H9 (cell line): ENCODE results near the gene TMEM145. TPM values are rescaled to one million over a fixed set of nuclear protein-coding genes. Genes with fewer than 3 reads are reported as not detected.

Experiments
- DNase-seq: peaks from one replicate; pipeline ENCODE4 v3.0.0-alpha.2; 2017
- H2AFZ ChIP-seq: one replicate; pipeline ENCODE4 v1.6.1; 2013; ENCODE audit warnings: mild to moderate bottlenecking, low read length, control low read depth, moderate library complexity
- H2AK5ac ChIP-seq: 2 replicates; pipeline ENCODE4 v1.6.1; 2013; ENCODE audit warnings: low read length, control low read depth, mixed read lengths; ENCODE audit not compliant: insufficient read length
- H2BK120ac ChIP-seq: one replicate; pipeline ENCODE4 v1.6.1; 2013; ENCODE audit warnings: low read depth, mild to moderate bottlenecking, low read length, control low read depth, inconsistent platforms; ENCODE audit not compliant: poor library complexity, severe bottlenecking
- H2BK12ac ChIP-seq: 2 replicates; pipeline ENCODE4 v1.6.1; 2013; ENCODE audit warnings: low read length, control low read depth, mixed read lengths, low read depth; ENCODE audit not compliant: insufficient read length
- H2BK15ac ChIP-seq: 2 replicates; pipeline ENCODE4 v1.6.1; 2013; ENCODE audit warnings: low read depth, low read length, control low read depth
- H2BK20ac ChIP-seq: one replicate; pipeline ENCODE4 v1.6.1; 2013; ENCODE audit warnings: low read depth, mild to moderate bottlenecking, low read length, control low read depth, inconsistent platforms; ENCODE audit not compliant: poor library complexity, severe bottlenecking
- H2BK5ac ChIP-seq: 2 replicates; pipeline ENCODE4 v1.6.1; 2013; ENCODE audit warnings: low read length, control low read depth, mixed read lengths; ENCODE audit not compliant: insufficient read length
- H3K14ac ChIP-seq: 2 replicates; pipeline ENCODE4 v1.6.1; 2013; ENCODE audit warnings: low read length, control low read depth; ENCODE audit not compliant: insufficient read depth
- H3K18ac ChIP-seq: 2 replicates; pipeline ENCODE4 v1.6.1; 2013; ENCODE audit warnings: low read depth, mild to moderate bottlenecking, mixed read lengths, low read length, control low read depth; ENCODE audit not compliant: insufficient read length
- H3K23ac ChIP-seq: 2 replicates; pipeline ENCODE4 v1.6.1; 2013; ENCODE audit warnings: low read length, control low read depth, mixed read lengths, low read depth; ENCODE audit not compliant: insufficient read length
- H3K23me2 ChIP-seq: 2 replicates; pipeline ENCODE4 v1.6.1; 2013; ENCODE audit warnings: low read depth, mild to moderate bottlenecking, mixed read lengths, low read length, control low read depth; ENCODE audit not compliant: insufficient read length, poor library complexity, severe bottlenecking
- H3K27ac ChIP-seq: 2 replicates; pipeline ENCODE4 v1.5.1; 2013; ENCODE audit warnings: low read length, control low read depth, mixed read lengths, low read depth; ENCODE audit not compliant: insufficient read length
- H3K27me3 ChIP-seq: 2 replicates; pipeline ENCODE4 v1.6.1; 2013; ENCODE audit warnings: low read length, control low read depth, inconsistent platforms; ENCODE audit not compliant: insufficient read depth
- H3K4ac ChIP-seq: 2 replicates; pipeline ENCODE4 v1.6.1; 2013; ENCODE audit warnings: low read depth, mild to moderate bottlenecking, control low read depth, inconsistent platforms, low read length, moderate library complexity
- H3K4me1 ChIP-seq: 2 replicates; pipeline ENCODE4 v1.6.1; 2013; ENCODE audit warnings: low read length, control low read depth, inconsistent platforms; ENCODE audit not compliant: insufficient read depth
- H3K4me2 ChIP-seq: 2 replicates; pipeline ENCODE4 v1.6.1; 2013; ENCODE audit warnings: low read length, control low read depth, mixed read lengths; ENCODE audit not compliant: insufficient read length, insufficient read depth
- H3K56ac ChIP-seq: 2 replicates; pipeline ENCODE4 v1.6.1; 2013; ENCODE audit warnings: low read depth, mild to moderate bottlenecking, mixed read lengths, low read length, control low read depth; ENCODE audit not compliant: insufficient read length
- H3K79me1 ChIP-seq: 2 replicates; pipeline ENCODE4 v1.6.1; 2013; ENCODE audit warnings: low read depth, mild to moderate bottlenecking, moderate library complexity, low read length, control low read depth, inconsistent platforms; ENCODE audit not compliant: insufficient read depth, poor library complexity, severe bottlenecking
- H3K79me2 ChIP-seq: 2 replicates; pipeline ENCODE4 v1.6.1; 2013; ENCODE audit warnings: low read length, control low read depth, inconsistent platforms; ENCODE audit not compliant: insufficient read depth
- H3K9ac ChIP-seq: 2 replicates; pipeline ENCODE4 v1.6.1; 2013; ENCODE audit warnings: low read length, control low read depth, mixed read lengths; ENCODE audit not compliant: insufficient read length; ENCODE audit errors: extremely low read depth
- H3K9me3 ChIP-seq: one replicate; pipeline ENCODE4 v1.6.1; 2013; ENCODE audit warnings: low read depth, low read length, inconsistent platforms; ENCODE audit not compliant: control insufficient read depth
- H3T11ph ChIP-seq: one replicate; pipeline ENCODE4 v1.6.1; 2013; ENCODE audit warnings: mild to moderate bottlenecking, low read length, control low read depth, inconsistent platforms
- H4K20me1 ChIP-seq: one replicate; pipeline ENCODE4 v1.6.1; 2013; ENCODE audit not compliant: control insufficient read depth, insufficient read length, insufficient read depth
- H4K5ac ChIP-seq: 2 replicates; pipeline ENCODE4 v1.6.1; 2013; ENCODE audit warnings: low read depth, mild to moderate bottlenecking, mixed read lengths, low read length, control low read depth; ENCODE audit not compliant: insufficient read length
- H4K8ac ChIP-seq: replicated peaks from 2 replicates; pipeline ENCODE4 v1.6.1; 2013; ENCODE audit warnings: low read length, control low read depth, mixed read lengths, low read depth; ENCODE audit not compliant: insufficient read length
- H4K91ac ChIP-seq: 2 replicates; pipeline ENCODE4 v1.6.1; 2013; ENCODE audit warnings: low read depth, mild to moderate bottlenecking, moderate library complexity, mixed read lengths, low read length, control low read depth; ENCODE audit not compliant: insufficient read length
- H3K27ac Mint-ChIP-seq, 3 experiments: 2 replicates in 2 of 3; 3 replicates in 1 of 3; pipeline ENCODE4 v1.8.0; 2020 to 2021; ENCODE audit warnings: mixed read lengths in 3 of 3, mild to moderate bottlenecking in 1 of 3, moderate library complexity in 1 of 3
- H3K27me3 Mint-ChIP-seq: 2 replicates; pipeline ENCODE4 v1.8.0; 2021; ENCODE audit warnings: low read depth, mild to moderate bottlenecking, moderate library complexity, mixed read lengths
- H3K36me3 Mint-ChIP-seq, 3 experiments: 2 replicates in 2 of 3; 3 replicates in 1 of 3; pipeline ENCODE4 v1.8.0; 2020 to 2021; ENCODE audit warnings: low read depth in 3 of 3, mixed read lengths in 3 of 3; ENCODE audit not compliant: insufficient read depth in 1 of 3
- H3K4me1 Mint-ChIP-seq, 2 experiments: 2 replicates each; pipeline ENCODE4 v1.8.0; 2020; ENCODE audit warnings: mixed read lengths in 2 of 2
- H3K4me3 Mint-ChIP-seq, 2 experiments: 2 replicates in 1 of 2; 3 replicates in 1 of 2; pipeline ENCODE4 v1.8.0; 2020 to 2021; ENCODE audit warnings: mild to moderate bottlenecking in 2 of 2, mixed read lengths in 2 of 2, moderate library complexity in 1 of 2
- H3K9me3 Mint-ChIP-seq, 2 experiments: 2 replicates in 1 of 2; 3 replicates in 1 of 2; pipeline ENCODE4 v1.8.0; 2020; ENCODE audit warnings: mild to moderate bottlenecking in 2 of 2, mixed read lengths in 2 of 2, moderate library complexity in 1 of 2
- WGBS: extraction: QIAGEN DNeasy Blood & Tissue Kit; methylation state at CpG from one replicate; pipeline ENCODE4 v1.1.7; 2013; ENCODE audit warnings: missing lambda C conversion rate, low lambda C conversion rate, mixed read lengths; ENCODE audit not compliant: insufficient read length; ENCODE audit errors: extremely low coverage; 5-methylcytosine and 5-hydroxymethylcytosine counted together
- total RNA-seq: library from RNA; stranded (reverse); gene quantifications from 2 replicates; pipeline ENCODE4 v1.2.1, GENCODE V29; 2021
- TF ChIP-seq, protein P1 (sequence below): fragments of 200-600 bp; sonication (generic); conservative IDR thresholded peaks from 3 replicates; pipeline ENCODE4 v1.8.0; 2021; ENCODE audit warnings: antibody characterized with exemption, mild to moderate bottlenecking

Gene TMEM145
- total RNA-seq, 1 experiment from 2014 or later: 4.5 TPM

DNA sequence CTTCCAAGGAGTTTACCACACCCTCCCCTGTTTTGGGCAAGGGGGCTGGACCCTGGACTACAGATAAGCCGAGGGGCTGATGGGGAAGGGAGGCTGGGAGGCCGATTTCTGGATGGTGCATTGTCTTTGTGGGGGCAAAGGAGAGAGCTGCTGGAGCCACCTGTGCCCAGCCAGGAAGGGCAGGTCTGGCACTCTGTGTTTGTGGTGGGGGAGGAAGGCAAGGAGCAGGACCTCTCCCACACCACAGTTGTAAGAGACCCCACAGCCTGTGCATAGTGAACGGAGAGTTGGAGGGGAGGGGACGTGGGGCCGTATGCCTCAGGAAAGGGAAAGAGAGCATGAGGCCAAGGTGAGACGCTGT is 27.1 kb upstream of the TMEM145 start:
- H2BK15ac ChIP-seq: no peak overlapping the region
- H3K27ac ChIP-seq: no peak overlapping the region
- no peak overlapping the region for H4K5ac ChIP-seq

More for the DNA sequence above, 27.1 kb upstream of the TMEM145 start:
- H3K36me3 Mint-ChIP-seq: peaks cover 10 to 34% (median 34%) of the 10 kb centered on the region in 3 experiments
- Histone ChIP-seq H3K9me3 (no peaks in the 10 kb centered on the region), H3K56ac (no peak overlapping the region), H2AFZ (no peak overlapping the region), H4K91ac (no peak overlapping the region), H2AK5ac (no peak overlapping the region), H3K79me1 (peaks cover 11% of the 10 kb centered on the region), H3K79me2 (peaks cover 3% of the 10 kb centered on the region; the same call in 1 of the 2 replicates), H2BK120ac (no peak overlapping the region), H3K27me3 (no peaks in the 10 kb centered on the region), H3K4ac (no peak overlapping the region), H3T11ph (no peak overlapping the region), H3K23me2 (peaks cover 19% of the 10 kb centered on the region), H3K9ac (no peak overlapping the region), H3K23ac (no peak overlapping the region), H2BK5ac (no peak overlapping the region), H3K14ac (no peak overlapping the region; the same call in 1 of the 2 replicates), H3K4me1 (peaks cover 8% of the 10 kb centered on the region; the same call in 1 of the 2 replicates), H3K18ac (no peak overlapping the region), H4K8ac (no peak overlapping the region), H2BK20ac (no peak overlapping the region), H4K20me1 (peaks cover 3% of the 10 kb centered on the region), H2BK12ac (no peak overlapping the region), H3K4me2 (no peak overlapping the region)
- no peaks in the 10 kb centered on the region; the same call in 1 of the 2 replicates for H3K27me3 Mint-ChIP-seq
- H3K4me3 Mint-ChIP-seq: peak overlapping the region; percentile 82 to 89; a peak in 2 of 5 replicates
- peaks cover 26 to 41% of the 10 kb centered on the region in 2 experiments for H3K4me1 Mint-ChIP-seq
- H3K9me3 Mint-ChIP-seq: no peaks in the 10 kb centered on the region
- H3K27ac Mint-ChIP-seq: peak overlapping the region in 2 of 3 experiments; percentile 9 to 46; a peak in 2 of 7 replicates
- TF ChIP-seq, protein P1, sequence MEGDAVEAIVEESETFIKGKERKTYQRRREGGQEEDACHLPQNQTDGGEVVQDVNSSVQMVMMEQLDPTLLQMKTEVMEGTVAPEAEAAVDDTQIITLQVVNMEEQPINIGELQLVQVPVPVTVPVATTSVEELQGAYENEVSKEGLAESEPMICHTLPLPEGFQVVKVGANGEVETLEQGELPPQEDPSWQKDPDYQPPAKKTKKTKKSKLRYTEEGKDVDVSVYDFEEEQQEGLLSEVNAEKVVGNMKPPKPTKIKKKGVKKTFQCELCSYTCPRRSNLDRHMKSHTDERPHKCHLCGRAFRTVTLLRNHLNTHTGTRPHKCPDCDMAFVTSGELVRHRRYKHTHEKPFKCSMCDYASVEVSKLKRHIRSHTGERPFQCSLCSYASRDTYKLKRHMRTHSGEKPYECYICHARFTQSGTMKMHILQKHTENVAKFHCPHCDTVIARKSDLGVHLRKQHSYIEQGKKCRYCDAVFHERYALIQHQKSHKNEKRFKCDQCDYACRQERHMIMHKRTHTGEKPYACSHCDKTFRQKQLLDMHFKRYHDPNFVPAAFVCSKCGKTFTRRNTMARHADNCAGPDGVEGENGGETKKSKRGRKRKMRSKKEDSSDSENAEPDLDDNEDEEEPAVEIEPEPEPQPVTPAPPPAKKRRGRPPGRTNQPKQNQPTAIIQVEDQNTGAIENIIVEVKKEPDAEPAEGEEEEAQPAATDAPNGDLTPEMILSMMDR: no peak
- WGBS: no CpG with 5 or more reads among the region's 6 CpGs
- DNase-seq: no peak
